NT2/D1 (cell line): Measurements from ENCODE around the gene PCYT2.

Source experiments
- SUZ12 ChIP-seq: IDR thresholded peaks from 2 replicates; pipeline ENCODE4 v1.6.1; 2011; ENCODE audit not compliant: insufficient read length, insufficient read depth; ENCODE audit errors: extremely low read depth
- YY1 ChIP-seq: IDR thresholded peaks from 2 replicates; pipeline ENCODE4 v1.6.1; 2011; ENCODE audit not compliant: insufficient read length, insufficient read depth
- ZNF274 ChIP-seq: IDR thresholded peaks from 2 replicates; pipeline ENCODE4 v1.6.1; 2011; ENCODE audit warnings: mild to moderate bottlenecking, low read depth, low read length

DNA sequence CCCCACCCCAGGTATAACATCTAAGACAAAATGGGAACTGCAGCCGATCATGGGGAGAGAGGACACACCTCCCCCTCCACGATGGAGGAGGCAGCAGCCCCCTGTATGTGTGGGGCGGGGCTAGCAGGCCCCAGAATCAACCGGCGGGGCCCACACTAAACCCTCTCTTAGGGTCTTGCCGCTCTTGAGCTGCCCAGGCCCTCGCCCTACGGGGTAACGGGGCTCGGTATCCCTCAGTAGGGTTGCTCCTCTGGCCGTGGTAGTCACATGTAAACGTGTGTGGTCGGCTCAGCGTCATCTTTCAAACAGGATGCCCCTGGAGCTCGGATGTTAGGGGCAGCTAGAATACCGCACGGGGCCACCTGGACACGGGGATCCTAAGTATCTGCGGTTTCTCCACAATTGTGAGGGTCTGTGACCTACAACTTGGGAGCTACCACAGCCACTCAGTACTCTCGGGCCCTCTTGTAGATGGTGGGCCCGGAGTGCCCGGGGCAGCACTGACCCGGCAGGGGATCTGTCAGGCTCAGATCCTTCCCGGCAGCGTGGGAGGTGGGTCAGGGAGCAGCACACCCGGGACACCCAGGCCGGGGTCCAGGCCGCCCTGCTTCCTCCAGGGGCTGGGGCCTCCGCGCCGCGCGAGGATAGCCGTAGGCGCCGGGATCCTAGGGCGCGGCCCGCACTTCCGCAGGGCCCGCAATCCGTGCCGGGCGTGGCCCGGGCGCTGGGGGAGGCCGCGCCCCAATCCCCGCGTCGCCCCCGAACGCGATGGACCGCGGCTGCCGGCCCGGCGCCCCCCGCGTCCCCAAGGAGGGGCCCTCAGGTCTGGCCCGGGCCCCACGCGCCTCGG is 40.8 kb downstream of the PCYT2 start:
- TF ChIP-seq ZNF274 (no peak), SUZ12 (no peak), YY1 (no peak)
